A673 (cell line): ENCODE measurements around the gene NDRG4.

ENCODE experiments used
- CTCF ChIP-seq: fragments of 300-800, 200-600 bp; sonication (generic); conservative IDR thresholded peaks from 2 replicates; pipeline ENCODE4 v1.5.1; 2017; ENCODE audit warnings: low read depth, mild to moderate bottlenecking, antibody characterized with exemption, low read length, moderate library complexity, mixed read lengths
- EZH2 ChIP-seq: fragments of 200-600 bp; sonication (generic); IDR thresholded peaks from 2 replicates; pipeline ENCODE4 v1.6.1; 2017; ENCODE audit warnings: borderline replicate concordance, low read depth, mild to moderate bottlenecking, mixed read lengths, antibody characterized with exemption, low read length; ENCODE audit not compliant: poor library complexity, severe bottlenecking

- TF ChIP-seq CTCF (no peak), EZH2 (no peak)
Measured at GRCh38 chr16:58498341-58499091, 1.4 kb upstream of the NDRG4 start.
